H1 (cell line): ENCODE data around the gene KARS1. TPM values are rescaled to one million over a fixed set of nuclear protein-coding genes. Genes with fewer than 3 reads are reported as not detected.

Experiments
- BACH1 ChIP-seq: IDR thresholded peaks from 2 replicates; pipeline ENCODE4 v1.6.1; 2012; ENCODE audit warnings: low read length, improper control_type of control experiment
- CHD2 ChIP-seq: IDR thresholded peaks from 2 replicates; pipeline ENCODE4 v1.6.1; 2012; ENCODE audit warnings: low read length, improper control_type of control experiment
- CREB1 ChIP-seq: IDR thresholded peaks from 2 replicates; pipeline ENCODE4 v1.6.1; 2012; ENCODE audit warnings: inconsistent platforms
- GTF2F1 ChIP-seq: IDR thresholded peaks from 2 replicates; pipeline ENCODE4 v1.6.1; 2012; ENCODE audit warnings: low read depth, low read length, improper control_type of control experiment, borderline replicate concordance
- KDM4A ChIP-seq: IDR thresholded peaks from one replicate; pipeline ENCODE4 v1.7.1; 2012; ENCODE audit warnings: low read depth, mild to moderate bottlenecking, moderate library complexity, low read length, inconsistent platforms; ENCODE audit not compliant: severe bottlenecking
- POLR2A ChIP-seq, 2 experiments: IDR thresholded peaks; 1 replicate in 1 of 2; 2 replicates in 1 of 2; pipeline ENCODE4 v1.6.1; 2011; ENCODE audit warnings: low read depth in 2 of 2, low read length in 2 of 2, mild to moderate bottlenecking in 2 of 2; ENCODE audit errors: control extremely low read depth in 1 of 2
- SIN3A ChIP-seq, 2 experiments: IDR thresholded peaks in 1 of 2; conservative IDR thresholded peaks in 1 of 2; 2 replicates each; pipeline ENCODE4 v1.6.1; 2011 to 2012; ENCODE audit warnings: low read length in 2 of 2, improper control_type of control experiment in 1 of 2, low read depth in 1 of 2, mild to moderate bottlenecking in 1 of 2
- TBP ChIP-seq: IDR thresholded peaks from 2 replicates; pipeline ENCODE4 v1.6.1; 2011; ENCODE audit warnings: low read depth, low read length, improper control_type of control experiment
- polyA plus RNA-seq, 7 experiments: library from polyadenylated mRNA; depleted of rRNA in 3 of 7; stranded (reverse) in 5 of 7; unstranded in 2 of 7; fragments of >200 nt in 5 of 7; fragments of 200-250 nt in 2 of 7; gene quantifications; 1 replicate in 5 of 7; 2 replicates in 1 of 7; 4 replicates in 1 of 7; pipeline versions ENCODE4 v1.2.1 to v1.2.3, GENCODE V29; 2011 to 2013; ENCODE audit warnings: missing spikeins in 2 of 7, mixed read lengths in 2 of 7
- total RNA-seq: library from RNA; stranded (reverse); fragmentation: NEBNext Ultra II Directional; extraction: Animal tissue kit (Norgen Biotek cat#: 25700); gene quantifications from 2 replicates; pipeline ENCODE4 v1.2.1, GENCODE V29; 2021
- TF ChIP-seq, protein P1 (sequence below), 3 experiments: IDR thresholded peaks; 1 replicate in 2 of 3; 2 replicates in 1 of 3; pipeline versions ENCODE4 v1.5.1 to v1.6.1; 2011; ENCODE audit warnings: low read length in 3 of 3, mild to moderate bottlenecking in 3 of 3, inconsistent platforms in 2 of 3, low read depth in 1 of 3, moderate library complexity in 1 of 3; ENCODE audit not compliant: insufficient read depth in 1 of 3; ENCODE audit errors: control extremely low read depth in 1 of 3

Gene KARS1
- total and polyA plus RNA-seq, 2 of the 8 experiments (the other 6 are each of a cell fraction or from before 2014, with no cell fraction given) = 97.5 to 221 TPM

DNA sequence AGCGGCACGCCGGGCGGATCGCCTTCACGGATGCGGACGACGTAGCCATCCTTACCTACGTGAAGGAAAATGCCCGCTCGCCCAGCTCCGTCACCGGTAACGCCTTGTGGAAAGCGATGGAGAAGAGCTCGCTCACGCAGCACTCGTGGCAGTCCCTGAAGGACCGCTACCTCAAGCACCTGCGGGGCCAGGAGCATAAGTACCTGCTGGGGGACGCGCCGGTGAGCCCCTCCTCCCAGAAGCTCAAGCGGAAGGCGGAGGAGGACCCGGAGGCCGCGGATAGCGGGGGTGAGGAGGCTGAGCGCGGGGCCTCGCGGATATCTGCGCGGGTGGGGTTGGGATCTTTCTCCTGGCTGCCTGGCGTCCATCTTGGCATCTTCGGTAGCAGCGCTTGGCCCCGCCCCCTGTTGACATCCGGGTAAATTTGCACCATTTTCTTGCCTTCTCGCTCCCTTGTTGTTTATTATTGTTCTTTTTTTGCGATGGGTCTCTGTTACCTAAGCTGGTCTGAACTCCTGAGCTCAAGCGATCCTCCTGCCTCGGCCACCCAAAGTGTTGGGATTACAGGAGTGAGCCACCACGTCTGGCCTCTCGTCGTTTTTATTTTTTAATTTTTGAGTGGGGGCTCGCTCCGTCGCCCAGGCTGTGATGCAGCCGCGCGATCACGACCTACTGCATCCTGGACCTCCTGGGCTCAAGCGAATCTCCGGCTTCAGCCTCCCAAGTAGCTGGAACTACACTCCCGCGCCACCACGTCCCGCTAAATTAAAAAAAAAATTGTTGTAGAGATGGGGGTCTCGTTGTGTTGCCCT, 1.0 kb upstream of the KARS1 start (continued):
- TF ChIP-seq SIN3A (conservative IDR thresholded peaks at IDR 0.05 in 1 of 2, IDR thresholded peaks at IDR 0.05 in 1 of 2; ENCODE audit: low read depth in 1 of 2, low read length in 2 of 2) = no peak
- no peak for TF ChIP-seq GTF2F1
- TF ChIP-seq TBP = no peak; the same call in 1 of the 2 replicates
- TF ChIP-seq BACH1 = no peak
- TF ChIP-seq CREB1 = peak; percentile 61
- no peak for TF ChIP-seq CHD2
- TF ChIP-seq, protein P1, sequence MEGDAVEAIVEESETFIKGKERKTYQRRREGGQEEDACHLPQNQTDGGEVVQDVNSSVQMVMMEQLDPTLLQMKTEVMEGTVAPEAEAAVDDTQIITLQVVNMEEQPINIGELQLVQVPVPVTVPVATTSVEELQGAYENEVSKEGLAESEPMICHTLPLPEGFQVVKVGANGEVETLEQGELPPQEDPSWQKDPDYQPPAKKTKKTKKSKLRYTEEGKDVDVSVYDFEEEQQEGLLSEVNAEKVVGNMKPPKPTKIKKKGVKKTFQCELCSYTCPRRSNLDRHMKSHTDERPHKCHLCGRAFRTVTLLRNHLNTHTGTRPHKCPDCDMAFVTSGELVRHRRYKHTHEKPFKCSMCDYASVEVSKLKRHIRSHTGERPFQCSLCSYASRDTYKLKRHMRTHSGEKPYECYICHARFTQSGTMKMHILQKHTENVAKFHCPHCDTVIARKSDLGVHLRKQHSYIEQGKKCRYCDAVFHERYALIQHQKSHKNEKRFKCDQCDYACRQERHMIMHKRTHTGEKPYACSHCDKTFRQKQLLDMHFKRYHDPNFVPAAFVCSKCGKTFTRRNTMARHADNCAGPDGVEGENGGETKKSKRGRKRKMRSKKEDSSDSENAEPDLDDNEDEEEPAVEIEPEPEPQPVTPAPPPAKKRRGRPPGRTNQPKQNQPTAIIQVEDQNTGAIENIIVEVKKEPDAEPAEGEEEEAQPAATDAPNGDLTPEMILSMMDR (IDR thresholded peaks at IDR 0.05; ENCODE audit: control extremely low read depth in 1 of 3, insufficient read depth in 1 of 3, low read depth in 1 of 3, low read length in 3 of 3) = no peak
- TF ChIP-seq KDM4A = peak; percentile 45
- TF ChIP-seq POLR2A (IDR thresholded peaks at IDR 0.05; ENCODE audit: control extremely low read depth in 1 of 2, low read depth in 2 of 2, low read length in 2 of 2) = peak; percentile 39 to 71
